Superior temporal gyrus (tissue), 1 donor: ENCODE measurements around the gene FHIT.

ENCODE experiments used
- DNase-seq: peaks from one replicate; pipeline ENCODE4 v3.0.0-alpha.2; 2016; ENCODE audit errors: extremely low spot score

The FHIT gene

DNA sequence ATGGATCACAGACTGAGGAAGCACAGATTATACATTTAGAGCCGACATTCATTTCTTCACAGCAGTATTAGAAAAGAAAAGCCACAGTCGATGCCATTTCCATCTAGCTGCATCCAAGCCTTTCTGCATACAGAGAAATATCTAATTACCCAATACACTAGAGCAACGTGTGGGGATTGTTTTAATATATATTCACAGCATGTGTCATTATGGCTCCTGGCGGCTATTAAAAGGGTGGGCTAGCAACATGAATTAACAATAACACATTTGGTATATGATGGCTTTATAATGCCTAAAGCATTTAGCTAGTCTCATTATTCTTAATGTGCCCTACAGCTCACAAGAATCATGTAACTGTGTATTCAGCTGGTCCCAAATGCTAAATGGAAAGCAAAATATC is 1030.5 kb downstream of the FHIT start:
- DNase-seq: no peak

DNA sequence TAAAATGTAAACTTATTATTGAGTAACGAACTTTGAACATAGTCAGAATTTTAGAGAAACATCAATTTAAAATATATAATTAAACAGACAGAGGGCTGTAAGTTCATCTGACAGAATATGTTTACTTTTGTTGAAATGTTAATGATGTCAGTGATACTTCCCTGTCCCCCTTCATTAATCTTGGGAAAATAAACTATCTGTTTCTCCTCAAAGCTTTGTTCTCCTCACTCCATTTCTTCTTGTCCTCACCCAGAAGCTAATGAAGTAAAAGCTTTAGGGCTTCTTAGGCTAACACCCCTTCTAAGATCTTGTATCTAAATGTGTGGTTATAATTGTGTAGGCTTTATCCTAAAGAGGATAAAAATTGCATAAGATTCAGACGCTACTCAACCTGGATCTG is 1031.8 kb downstream of the FHIT start:
- DNase-seq: no peak

DNA sequence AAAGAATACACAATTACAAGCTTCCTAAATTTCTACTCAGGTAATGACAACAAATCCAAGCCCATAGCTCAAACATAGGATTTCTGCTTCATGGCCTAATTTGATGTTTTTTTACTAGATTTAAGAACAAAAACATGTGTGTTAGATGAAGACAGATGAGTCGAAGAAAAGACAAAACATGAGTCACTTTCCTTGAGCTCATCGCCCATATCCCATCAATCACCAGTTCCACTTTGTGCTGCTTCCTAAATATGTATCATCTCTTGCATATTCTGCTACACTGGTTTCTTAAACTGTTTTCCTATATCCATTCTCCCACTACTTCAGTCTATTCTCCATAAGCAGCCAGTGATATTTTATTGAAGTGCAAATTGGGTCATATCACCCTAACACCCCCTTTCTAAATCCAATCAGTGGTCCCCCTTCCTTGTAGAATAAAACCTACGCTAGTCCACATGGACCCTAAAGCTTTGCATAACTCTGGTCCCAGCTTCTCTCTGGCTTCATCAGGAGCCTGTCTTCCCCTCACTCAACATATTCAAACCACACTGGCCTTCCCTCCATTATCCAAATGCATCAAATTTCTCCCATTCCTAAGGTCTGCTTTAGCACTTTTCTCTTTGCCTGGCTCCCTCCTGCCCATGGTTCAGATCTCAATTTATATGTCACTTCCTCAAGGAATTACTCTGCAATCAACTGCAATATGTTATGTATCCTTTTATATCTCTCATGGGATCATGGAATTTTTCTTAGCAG is 1033.9 kb downstream of the FHIT start:
- no peak for DNase-seq

DNA sequence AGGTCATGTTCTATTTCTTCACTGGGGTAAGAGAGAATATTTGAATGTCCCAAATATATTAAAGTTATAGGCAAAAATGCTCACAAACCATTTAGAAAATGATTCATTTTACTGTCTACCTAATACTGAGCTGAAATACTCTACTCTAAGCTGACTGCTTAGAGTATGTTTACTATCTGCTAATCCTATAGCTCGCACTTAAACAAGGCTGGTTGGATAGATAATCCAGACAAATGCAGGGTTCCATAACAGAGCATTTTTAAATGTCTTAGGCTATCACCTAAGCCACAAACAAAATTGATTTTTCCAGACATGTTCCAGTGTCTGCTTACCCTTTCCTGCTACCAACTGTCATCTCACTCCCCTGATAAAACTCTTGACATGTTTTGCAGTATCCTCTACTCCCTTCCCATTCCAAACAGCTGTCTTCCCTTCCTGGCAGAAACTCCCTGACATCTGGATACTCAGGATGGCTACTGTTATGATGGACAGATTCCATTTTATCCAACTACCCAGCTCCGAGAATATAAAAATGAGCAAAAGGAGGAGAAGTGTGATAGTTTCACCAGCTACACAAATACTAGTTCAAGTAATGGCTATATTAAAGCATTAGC is 1034.7 kb downstream of the FHIT start:
- no peak for DNase-seq

DNA sequence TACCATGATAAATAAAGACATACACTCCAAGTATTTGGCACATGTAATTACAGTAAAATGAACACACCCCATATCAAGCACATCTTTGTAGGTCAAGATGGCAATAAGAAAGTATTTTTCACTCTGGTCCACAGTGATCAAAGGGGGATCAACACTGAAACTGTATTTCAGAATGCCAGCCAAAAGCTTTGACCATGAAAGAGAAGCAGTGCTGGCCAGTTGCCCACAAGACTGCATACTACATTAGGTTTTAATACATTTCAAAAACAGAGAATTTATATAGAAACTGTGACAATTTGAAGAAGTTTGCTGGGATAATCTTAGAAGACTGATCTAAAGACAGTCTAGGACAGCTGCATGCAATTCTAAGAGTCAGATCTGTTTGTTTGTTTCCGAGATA is 1035.3 kb downstream of the FHIT start:
- DNase-seq: no peak

DNA sequence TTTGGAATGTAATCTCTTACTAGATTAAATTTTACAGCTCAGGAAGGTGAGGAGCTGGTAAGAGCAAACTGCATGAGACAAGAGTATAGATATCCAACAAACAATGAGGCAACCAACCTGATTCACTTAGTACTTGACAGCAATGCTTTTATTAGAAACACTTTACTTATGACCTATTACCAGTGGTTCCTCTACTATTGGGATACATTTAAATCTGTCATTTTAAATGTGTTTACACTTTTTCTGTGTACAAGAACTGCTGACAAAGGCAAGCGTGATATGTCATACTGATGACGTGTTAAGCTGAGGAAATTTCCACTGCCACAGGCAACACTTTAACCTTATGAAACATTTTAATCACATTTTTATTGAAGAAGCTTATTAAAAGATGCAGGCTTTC is 1043.3 kb downstream of the FHIT start:
- DNase-seq: no peak

DNA sequence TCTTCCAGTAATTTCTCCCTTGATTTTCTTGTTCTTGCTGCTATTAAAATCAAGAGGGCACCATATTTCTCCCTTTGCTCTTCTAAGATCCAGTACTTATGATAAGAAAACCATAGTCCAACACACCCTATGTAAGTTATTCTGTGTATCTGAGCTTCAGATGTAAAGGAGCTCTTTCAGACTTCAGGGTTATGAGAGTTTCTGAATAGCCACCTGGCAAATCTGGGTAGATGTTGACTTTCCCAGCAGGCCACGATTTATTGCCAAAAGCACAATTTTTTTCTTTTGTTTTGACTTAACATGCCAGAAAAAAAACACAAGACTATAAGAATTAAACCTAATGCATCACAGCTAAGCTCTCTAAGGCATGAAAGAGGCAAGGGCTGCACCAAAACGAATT is 1045.0 kb downstream of the FHIT start:
- no peak for DNase-seq

DNA sequence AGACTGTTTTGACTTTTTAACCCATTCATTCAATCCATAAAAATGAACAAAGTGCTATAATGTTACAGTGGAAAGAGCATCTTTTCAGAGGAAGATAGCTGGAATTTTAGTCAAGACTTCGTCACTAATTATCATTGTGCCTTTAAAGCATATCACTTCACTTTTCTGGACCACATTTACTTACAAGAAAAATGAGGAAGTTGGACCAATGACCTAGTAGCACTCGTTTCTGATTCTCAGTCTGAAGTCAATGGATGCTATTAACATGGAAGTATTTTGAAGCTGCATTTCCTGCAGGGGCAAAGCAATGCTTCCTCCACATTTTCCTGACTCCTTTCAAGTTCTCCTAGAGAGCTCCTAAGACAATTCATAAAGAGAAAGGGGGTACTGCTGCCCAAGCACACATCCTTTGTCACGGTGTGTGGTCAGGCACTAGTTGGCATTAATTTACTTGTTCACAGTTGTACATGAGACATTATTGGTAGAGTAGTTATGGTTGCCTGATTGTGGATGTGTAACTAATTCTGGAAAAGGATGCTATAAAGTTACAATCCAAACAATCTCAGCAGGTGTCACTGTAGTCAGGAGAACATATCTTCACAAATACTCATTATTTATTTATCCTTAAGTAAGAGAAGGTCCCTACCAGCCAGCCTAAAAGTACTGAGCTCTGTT is 1049.1 kb downstream of the FHIT start:
- DNase-seq: no peak

DNA sequence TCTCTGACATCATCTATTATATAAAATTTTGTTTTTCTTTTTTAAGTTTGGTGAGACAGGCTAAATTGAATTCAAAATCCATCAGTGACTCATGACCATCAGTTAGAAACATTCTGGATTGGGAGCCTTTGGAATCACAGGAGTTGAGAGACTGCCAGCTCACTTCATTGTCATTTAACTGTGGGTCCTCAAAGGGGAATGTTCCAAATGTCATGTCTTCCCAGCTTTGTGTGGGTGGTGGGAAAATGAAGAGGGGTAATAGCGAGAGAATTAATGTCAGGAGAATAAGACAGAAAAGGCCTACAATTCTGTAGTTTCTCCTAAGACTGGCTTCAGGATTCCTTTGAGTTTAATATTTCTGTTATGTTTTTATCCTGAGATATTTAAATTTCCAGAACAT is 1051.9 kb downstream of the FHIT start:
- DNase-seq: no peak

DNA sequence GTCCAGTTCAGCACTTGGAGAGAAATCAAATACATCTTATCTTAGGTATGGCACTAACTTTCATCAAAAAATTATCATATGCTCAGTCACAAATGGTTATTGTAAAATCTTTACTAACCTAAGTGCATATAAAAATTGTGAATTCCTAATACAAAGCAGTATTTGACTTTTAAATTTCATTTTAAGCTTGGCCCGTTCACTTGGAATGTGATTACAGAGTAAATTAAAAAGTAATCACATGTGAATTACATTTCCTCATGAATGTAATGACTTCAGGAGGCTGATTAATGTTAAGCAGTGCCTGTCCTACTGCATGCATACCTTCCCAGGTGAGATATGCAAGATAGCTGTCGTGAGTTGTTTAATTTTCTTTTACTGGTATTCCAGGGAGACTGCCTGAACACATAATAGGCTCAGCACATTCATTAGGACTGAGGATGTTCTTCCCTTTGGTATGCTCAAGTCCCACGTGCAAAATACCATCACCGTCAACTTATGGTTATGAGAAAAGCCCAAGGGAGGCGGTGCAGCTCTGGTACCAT is 1053.0 kb downstream of the FHIT start:
- no peak for DNase-seq

DNA sequence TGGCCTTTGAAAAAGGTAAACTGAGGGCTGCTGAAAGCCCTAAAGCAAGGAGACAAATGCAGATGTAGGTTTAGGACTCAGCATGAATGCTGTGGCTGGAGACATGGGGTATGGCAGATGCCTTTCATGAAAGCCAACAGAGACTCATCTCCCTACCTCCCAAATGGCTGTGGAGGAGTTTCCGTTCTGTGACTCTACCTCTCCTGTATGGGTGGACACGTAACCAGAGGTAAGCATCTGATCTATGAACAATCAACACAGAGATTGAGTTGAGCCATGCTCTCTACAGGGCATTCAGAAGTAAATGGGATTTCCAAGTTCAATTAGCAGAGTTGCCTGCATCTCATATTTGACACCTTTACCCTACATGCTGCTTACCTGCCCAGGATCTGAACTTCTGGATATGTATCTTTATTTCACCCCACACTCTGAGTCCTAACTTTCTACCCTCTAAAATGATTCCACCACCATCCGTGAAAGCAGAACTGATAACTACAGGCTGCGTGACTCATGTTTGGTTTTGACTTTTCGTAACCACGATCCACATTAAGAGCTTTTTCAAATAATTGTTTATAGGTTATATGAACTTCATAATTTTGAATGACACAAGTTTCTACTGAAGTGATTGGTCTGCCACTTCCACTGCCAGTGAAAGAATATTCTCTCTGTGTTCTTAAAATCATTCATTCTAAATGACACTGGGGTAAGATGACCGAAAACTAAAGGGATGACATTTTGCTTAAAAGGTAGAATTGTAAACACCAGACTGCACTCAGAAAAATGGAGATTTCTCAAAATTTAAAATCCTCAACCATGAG is 1058.7 kb downstream of the FHIT start:
- no peak for DNase-seq

DNA sequence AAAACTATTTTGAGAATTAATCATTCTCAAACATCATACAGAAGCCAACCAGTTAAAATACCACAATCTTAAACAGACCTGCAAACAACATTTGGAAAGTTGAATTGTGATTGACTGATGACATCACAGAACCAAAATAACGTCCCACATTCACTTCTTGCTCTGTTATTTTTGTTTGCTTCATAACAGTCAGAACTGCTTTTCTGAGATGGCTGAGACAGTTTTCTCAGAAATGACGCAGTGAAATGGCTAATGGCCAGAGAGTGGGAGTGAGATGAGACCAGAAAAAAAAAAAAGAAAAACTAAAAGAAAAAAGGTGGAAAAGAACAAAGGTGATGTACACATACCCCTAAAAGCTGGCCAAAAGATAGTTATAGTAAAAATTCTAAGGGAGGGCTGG is 1061.2 kb downstream of the FHIT start:
- no peak for DNase-seq

DNA sequence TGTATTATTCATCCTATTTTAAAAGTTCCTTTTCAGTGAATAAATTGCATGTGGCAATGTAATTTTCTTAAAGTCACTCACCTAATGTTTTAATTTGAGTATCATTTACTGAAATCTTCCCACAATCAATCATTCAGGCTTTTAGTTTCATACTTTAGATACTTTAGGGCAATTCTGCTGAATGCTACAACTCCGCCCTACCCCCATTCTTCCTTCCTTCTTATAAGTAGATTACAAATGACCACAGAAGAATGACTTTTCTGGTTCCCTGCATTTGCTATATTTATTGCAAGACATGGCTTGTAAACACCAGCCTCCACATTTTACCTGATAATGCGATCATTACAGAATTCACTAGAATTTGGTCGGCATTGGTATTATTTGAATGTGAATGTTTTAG is 1061.9 kb downstream of the FHIT start:
- no peak for DNase-seq

DNA sequence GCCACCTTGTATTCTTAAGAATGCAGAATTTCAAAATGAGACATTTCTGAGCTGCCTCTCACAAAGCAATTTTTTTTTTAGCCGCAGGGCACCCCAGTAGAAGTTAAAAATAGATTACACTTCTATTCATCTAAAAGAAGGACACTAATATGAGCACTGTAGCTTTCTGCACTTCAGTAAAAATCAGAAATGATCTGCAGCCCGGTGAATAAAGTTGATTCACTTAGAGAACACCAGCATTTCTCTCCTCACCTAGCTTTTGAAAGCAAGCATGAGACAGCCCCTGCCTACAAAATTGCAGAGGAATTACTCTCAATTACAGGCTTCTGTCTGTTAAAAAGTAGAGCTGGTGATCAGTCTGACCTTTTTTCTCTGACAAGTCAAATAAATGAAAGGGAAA is 1062.4 kb downstream of the FHIT start:
- DNase-seq: no peak

DNA sequence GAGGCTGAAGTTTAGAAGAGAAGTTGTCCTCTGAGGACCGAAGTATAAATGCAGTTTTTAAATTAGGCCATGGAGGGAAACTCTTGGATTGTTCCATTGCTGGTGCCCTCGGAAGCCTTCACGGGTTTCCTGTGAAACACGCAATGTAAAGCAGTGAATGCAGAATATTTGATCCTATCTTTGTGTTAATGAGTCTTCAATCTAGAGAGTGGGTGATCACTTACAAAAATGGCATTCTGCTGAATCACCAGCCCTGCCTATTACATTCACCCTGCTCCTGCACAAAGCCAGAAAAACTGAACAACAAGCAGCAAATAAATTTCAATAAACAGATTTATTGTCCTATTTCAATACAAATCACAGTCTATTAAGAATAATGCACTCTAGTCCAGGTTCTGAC is 1063.9 kb downstream of the FHIT start:
- DNase-seq: no peak

DNA sequence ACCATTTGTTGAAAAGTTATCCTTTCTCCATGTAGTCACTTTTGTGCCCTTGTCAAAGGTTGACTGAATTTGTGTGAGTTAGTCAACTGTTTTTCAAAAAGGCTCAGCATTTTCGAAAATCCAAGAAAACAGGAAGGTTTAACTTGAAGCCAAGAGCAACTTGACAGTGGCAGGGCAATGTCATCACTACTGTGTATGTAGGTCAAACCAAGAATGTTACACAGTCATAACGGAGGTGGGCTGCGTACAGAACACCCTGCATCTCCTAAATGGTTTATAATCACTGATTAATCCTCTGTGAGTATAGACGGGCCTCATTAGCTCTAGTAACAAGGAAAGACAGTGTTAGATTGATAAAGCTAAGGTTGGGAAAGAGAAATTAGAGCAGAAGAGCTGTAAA is 1064.9 kb downstream of the FHIT start:
- DNase-seq: no peak

DNA sequence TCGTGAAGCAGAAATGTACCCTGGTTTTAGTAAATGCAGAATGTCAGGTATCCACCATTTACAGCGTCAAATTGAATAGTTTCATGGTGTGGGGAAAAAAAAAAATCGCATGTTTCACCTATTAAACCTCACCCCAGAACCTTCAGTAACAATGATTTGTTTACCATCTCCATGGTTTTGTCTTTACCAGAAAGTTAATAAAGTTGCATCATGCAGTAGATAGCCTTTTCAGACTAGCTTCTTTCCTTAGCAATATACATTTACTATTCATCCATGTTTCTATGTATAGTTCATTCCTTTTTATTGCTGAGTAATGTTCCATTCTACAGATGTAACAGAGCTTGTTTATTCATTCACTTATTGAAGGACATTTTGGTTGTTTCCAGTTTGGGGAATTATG is 1066.1 kb downstream of the FHIT start:
- no peak for DNase-seq

DNA sequence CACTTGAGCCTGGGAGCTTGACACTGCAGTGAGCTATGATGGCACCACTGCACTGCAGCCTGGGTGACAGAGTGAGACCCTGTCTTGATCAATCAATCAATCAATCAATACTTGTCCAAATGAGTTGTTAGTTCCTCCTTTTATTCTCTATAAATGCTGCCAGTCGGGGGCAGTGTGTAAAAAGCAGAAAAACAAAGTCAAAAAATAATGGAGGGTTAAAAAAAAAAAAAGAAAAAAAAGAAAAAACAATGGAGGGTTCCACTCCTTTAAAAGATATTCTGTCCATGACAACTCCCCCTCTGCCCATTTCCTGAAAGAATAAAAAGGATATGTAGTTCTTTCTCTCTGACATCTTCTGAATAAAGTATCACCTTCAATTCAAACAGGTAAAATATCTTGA is 1068.6 kb downstream of the FHIT start:
- DNase-seq: no peak

DNA sequence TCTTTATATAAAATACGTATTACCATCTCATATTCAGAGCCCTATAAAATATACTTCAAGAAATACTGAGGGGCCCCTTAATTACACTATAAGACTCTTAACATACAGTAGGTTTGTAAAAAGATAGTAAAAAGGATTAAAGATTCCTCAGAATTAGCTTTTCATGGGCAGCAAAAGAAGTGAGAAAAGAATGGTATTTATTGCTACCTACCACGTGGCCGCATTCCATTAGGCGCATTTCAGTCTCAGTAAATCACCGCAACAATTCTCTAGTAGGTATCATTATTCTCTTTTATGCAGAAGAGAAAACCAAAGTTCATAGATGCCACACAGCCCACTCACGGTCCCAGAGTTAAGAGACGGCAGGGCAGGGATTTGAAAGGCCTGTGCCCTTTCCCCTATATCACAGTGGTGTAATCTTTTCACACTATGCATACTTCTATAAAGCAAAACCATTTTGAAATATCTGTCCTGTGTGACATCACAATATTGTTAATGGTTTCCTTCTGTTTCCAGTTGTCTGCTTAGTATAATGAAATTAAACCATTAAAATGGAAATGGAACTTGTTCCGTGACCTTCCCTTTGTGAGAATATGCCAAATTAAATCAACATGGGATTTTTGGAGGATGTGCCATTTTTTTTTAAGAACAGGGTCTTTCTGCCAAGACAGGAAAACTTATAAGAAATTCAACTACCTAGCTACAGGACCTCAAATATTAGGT is 1072.2 kb downstream of the FHIT start:
- DNase-seq: no peak

DNA sequence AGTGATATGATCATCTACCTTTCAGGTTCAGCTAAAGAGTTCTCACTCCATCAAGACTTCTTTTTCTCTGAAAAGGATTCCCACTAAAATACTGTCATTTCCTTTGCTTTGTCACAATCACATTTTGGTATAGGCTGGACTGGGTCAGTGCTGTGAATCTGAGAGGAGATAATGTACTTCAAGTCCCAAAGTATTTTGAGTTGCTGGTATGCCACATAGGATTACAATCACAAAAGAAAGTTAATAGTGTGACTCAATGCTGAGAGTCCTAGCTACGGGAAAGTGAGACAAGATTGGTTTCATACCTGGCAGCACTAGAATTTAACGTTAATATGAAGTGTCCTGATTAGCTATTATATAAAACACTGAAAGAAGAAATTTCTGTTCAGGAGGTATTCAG is 1073.5 kb downstream of the FHIT start:
- no peak for DNase-seq

DNA sequence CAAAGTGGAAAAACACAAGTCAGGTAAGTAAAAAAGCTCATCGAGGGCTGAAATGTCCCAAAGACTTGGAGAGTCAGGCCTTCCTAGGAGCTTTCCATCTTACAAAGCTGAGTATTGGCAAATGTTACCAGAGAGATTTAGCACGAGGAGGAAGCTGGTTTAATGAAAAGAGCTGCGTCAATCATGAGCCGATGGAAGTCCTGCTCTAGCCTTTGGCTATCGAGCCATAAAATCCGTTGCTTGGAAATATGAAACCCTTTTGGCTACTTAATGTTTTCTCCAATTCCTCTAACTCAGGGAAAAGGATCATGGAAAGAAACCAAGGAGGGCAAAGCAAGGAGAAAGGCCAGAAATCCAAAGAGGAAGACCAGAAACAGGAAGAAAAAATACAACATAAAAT is 1074.6 kb downstream of the FHIT start:
- no peak for DNase-seq

DNA sequence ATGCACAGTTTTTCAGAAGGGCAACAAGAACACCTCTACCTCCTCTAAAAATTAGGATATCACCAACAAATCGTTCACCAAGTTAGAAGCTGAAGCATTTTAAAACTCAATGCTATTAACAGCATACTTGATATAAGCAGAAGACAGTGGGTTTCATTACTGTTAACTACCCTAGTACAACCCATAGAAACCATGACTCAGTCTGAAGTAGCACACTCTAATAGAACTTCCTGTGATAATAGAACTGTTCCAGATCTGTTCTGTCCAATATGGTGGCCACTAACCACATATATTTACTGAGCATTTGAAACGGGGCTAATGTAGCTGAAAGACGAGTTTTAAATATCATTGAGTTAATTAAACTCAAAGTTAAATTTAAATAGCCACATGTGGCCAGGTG is 1075.6 kb downstream of the FHIT start:
- DNase-seq: no peak
